ENCODE measurements around the gene EIF4G2.
"Not testable (repeated sequence)": the region's sequence is repeated elsewhere in the genome, so short reads cannot be mapped to it uniquely, and the experiment has no call there.

Gene EIF4G2

DNA sequence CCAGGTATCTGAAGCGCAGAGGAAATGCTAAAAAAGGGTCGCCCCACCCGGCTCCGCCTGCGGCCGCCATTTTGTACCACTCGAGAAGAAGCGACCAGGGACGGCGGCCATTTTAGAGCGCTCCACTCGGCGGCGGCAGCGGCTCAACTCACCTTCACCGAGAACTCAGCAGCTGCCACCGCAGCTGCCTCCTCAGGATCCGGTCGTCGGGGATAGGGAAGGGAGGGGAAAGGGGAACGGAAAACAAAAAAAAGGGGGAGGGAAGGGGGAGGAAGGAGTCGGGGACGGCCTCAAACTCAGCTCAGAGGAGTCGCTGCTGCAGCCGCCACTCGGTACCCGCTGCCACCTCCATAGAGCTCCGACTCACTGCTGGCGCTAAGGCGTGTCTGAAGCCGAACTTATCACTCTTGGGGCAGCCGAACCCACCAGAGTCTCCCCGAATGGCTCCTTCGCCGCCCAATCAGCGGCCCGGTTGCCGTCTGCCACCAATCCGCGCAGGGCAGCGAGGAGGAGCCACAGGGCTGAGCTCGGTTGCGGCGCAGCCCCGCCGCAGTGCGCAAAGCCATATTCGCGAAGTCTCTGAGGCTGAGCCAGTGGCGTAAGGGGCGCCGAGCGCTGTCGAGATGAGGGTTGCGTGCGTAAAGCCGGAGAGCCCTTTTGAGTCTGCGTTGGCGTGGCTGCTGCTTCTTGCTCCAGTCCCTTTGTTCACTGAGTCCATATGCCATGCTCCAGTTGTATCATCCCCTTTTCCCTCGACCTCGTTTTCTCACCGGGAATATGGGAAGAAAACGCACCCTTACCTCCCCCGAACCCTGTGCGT is at the start of gene EIF4G2:
TSS of gene EIF4G2 (minus strand) at position 374 of the 820 bp plus-strand sequence.
- peak; percentile 97 to 98 for DNase-seq (ENCODE audit: low read depth in 1 of 2, low spot score in 1 of 2)

DNA sequence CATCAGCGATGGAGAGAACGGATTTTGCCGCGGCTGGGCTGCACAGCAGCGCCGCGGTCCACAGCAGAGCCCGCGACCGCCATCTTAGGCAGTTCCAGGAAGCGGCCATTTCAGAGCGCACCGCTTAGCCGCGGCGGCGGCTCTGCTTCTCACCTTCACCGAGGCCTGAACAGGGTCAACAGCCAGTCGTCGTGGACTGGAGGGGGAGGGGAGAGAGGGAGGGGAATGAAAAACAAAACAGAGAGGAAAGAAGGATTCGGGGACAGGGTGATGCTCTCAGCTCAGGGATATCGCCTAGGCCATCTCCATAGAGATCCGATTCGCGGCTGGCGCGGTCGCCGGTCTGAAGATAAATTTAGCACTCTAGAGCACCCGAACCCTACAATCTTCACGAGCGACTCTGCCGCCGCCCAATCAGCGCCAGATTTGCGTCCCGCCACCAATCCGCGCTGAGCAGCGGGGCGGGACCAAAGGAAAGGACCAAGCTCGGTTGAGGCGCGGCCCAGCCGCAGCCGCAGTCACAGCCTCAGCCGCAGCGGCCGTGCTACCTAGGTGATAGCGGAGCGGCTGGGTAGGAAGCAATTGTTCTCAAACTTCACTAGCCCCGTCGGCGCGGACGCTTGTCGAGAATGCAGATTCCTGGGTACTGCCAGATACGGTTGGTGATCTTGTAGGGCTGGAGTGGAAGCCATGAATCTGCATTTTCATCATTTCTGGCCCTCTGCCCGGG is 49.1 kb upstream of the EIF4G2 start, which contains the start of gene ZBED5:
TSS of gene ZBED5 (minus strand) at position 345 of the 730 bp plus-strand sequence. CDS start 3,108 bp downstream, outside the sequence.
- DNase-seq (ENCODE audit: low read depth in 1 of 2, low spot score in 1 of 2), result peak; percentile 87 to 93

DNA sequence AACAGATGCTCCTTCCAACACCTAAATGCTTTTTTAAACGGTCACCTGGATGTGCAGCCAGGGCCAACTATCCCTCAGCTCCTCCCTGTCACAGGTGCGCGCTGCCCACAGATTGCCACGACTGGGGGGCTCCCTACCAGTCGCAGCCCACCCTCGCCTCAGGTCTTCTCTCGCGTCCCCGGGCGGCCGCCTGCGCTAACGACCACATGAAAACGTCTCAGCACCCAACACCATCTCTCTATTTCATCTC is 48.7 kb upstream of the EIF4G2 start:
- DNase-seq (ENCODE audit: low read depth in 1 of 2, low spot score in 1 of 2), result no peak

DNA sequence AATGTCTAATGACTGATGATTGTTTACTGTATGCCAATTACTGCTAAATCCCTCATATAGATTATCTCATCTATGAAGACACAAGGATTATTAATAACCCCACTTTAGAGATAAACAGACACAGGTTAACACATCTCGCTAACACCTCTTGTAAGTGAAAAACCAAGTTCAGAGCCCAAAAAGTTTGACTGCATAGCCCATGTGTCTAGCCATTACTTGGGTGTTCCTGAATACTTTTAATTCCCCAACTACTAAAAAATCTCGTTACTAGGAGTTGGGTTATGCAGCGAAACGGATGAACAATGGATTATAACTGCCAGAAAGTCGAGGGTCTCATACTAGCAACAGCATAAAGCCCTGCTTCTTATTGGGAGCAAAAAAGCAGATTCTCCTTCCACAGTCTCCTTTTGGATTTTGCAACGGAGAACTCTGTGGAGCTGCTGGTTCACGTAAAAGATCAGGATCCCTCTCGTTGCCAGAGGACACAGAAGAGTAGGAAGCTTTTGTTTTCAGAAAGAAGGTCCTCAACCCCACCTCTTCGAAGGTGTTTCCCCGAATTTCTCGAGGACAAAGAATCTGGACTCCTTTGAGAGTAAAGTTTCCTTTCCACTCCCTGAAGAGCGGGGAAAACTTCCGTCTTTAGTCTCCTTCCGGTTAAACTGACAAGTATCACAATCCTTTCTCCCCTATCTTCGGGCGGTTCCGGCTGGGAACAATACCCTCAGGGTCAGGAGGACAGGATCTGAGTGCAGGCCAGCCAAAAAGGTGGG is 48.1 kb upstream of the EIF4G2 start:
- DNase-seq (ENCODE audit: low read depth in 1 of 2, low spot score in 1 of 2), result peak in 1 of 2 donors; percentile 17

DNA sequence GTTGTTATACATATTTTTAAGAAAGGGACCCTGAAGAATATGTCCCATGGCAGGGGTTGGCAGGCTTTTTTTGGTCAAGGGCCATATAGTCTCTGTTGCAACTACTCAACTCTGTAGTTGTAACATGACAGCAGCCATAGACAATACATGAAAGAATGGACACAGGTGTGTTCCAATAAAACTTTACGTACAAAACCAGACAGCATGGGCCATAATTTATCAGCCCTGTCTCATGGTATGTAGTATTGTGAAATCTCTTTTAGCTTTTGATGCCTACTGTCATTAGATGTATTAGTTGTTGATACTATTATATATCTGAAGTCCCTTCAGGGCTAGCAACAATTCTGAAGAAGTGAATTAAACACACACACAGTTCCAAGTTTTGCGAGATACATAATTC is 46.6 kb upstream of the EIF4G2 start:
- DNase-seq (ENCODE audit: low read depth in 1 of 2, low spot score in 1 of 2), result no peak

DNA sequence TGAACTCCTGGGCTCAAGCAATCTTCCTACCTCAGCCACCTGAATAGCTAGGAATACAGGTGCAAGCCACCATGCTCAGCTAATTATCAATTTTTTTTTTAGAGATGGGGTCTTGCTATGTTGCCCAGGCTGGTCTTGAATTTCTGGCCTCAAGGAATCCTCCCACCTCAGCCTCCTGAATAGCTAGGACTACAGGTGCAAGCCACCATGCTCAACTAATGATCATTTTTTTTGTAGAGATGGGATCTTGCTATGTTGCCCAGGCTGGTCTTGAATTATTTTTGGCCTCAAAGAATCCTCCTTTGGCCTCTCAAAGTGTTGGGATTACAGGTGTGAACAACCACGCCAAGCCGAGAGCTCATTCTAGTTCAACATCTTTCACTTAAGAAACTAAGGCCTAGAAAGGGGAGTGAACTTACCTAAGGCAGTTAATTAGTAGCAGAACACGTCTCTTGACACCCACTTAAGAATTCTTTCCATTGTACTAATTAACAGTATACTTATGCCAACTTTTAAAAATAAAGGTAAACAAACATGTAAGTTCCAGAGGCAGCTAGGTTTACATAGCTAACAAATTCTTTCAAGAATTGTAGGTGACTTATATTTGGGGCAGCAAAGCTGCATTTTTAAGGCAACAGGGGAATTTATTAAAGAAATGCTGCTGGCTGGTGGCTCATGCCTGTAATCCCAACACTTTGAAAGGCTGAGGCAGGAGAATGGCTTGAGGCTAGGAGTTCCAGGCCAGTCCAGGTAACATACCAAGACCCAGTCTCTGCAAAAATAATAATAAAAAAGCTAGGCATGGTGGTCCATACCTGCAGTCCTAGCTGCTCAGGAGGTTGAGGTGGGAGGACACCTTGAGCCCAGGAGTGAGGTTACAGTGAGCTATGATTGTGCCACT is 39.5 kb upstream of the EIF4G2 start:
- no peak for DNase-seq (ENCODE audit: low read depth in 1 of 2, low spot score in 1 of 2)

DNA sequence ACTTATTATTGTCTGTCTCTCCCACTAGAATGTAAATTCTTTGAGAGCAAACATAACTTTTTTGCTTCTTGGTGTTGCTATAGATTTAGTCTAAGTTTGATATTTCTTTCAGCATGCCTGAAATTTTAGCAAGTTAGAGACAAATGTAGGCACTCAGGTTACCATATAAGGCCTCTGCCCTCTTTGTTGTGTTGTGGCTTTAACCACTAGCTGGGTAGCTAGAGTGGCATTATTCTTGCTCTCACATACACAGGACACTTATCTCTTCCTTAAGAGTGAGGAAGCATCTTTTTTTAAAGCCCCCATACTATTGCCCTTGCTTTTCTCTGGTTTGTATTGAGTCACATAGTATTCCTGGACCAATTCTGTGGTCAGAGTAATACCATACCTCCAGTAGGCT is 37.9 kb upstream of the EIF4G2 start:
- no peak for DNase-seq (ENCODE audit: low read depth in 1 of 2, low spot score in 1 of 2)

DNA sequence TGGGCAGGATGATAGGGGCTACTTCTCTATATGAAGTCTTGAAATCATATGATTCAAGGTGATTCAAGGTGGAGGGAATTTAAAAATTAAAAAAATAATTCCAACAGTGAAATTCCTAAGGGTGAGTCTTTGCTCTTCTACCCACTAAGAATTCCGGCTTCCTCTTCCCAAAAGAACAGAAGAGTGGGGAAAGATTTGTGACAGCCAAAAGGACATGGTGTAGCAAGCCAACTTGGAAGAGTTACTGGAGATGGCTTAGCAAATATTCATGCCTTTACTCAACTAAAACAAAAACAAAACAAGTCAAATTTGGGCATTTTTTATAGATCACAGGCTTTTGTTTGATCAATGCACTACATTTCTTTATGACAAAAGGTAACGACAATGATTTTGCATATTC is 36.9 kb upstream of the EIF4G2 start:
- no peak for DNase-seq (ENCODE audit: low read depth in 1 of 2, low spot score in 1 of 2)

DNA sequence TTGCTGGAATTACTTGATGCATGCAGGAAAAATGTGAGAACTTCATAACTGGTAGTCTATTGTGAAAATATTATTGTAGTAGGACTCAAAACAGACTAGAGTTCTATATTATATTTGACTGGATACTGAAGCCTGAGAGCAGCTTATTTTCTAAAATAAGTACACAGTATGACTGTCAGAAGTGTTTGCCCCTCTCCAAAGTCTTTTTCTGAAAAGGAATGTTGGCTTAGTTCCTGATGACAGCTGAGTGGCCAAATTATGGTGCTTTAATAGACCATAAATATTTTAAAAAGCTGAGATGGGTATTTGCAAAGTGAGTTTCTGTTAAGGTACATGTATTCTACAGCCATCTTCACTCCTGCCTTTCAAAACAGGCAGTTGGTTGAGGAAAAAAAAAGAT is 36.1 kb upstream of the EIF4G2 start:
- no peak for DNase-seq (ENCODE audit: low read depth in 1 of 2, low spot score in 1 of 2)

DNA sequence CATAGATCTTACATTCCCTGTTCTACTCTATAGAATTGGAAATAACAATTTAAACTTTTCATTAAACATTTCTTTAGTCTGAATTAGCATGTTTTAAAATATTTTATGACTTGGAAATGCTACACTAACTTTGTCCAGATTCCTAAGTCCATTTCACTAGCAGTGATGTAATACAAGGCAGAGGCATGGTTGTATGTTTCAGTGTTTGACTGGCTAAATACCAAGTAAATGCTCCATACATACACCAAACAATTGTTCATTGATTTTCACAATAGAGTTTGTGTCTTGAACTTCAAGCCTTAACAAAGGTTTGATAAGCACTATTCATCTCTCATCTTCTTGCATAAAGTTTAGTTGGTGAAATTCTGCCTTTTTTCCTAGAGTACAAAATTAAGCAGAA is 35.6 kb upstream of the EIF4G2 start:
- no peak for DNase-seq (ENCODE audit: low read depth in 1 of 2, low spot score in 1 of 2)

DNA sequence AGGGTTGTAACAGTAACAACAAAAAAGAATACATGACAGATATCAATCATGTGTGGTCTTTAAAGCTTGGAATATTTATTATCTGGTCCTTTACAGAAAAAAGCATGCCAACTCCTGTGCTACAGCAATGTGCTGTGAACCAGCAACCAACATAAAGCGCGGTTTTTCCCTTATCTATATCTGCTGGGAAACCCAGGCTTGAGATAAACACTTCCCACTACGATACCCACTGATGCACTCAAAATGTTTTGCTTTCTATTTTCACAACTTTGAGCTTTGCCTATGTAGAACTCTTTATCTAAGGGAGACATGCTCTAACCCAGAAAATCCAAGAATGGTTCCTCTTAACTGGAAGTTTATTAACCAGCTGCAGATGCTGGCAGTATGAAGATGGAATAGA is 30.2 kb upstream of the EIF4G2 start:
- DNase-seq (ENCODE audit: low read depth in 1 of 2, low spot score in 1 of 2), result no peak

DNA sequence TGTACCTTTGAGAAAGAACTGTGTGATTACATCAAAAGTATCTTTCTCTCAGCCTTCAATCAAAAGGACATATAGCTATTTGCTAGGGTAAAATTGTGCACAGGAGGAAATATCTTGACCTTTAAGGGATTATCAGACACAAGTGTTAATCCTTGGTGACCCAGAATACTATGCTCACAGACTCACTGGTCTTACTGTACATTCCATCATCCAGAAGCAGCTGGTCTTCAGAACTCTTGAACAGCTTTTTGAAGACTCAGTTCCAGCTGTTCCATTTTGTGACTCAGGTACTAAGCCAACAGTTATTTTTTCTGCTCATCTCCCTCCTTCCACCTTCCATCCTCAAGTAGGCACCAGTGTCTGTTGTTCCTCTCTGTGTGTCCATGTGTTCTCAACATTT is 29.4 kb upstream of the EIF4G2 start:
- DNase-seq (ENCODE audit: low read depth in 1 of 2, low spot score in 1 of 2), result no peak

DNA sequence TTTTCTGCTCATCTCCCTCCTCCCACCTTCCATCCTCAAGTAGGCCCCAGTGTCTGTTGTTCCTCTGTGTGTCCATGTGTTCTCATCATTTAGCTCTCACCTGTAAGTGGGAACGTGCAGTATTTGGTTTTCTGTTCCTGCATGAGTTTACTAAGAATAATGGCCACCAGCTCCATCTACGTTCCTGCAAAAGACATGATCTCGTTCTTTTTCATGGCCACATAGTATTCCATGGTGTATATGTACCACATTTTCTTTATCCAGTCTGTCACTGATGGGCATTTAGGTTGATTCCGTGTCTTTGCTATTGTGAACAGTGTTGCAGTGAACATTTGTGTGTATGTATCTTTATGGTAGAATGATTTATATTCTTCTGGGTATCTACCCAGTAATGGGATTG is 28.2 kb upstream of the EIF4G2 start:
- not testable (repeated sequence) for DNase-seq (ENCODE audit: low read depth in 1 of 2, low spot score in 1 of 2)

DNA sequence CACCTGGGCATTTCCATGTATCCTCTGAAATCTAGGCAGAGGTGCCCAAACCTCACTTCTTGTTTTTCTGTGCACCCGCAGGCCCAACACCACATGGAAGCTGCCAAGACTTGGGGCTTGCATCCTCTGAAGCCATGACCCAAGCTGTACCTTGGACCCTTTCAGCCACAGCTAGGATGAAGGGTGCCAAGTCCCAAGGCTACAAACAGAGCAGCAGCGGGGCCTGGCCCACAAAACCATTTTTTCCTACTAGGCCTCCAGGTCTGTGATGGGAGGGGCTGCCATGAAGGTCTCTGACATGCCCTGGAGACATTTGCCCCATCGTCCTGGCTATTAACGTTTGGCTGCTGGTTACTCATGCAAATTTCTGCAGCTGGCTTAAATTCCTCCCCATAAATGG is 20.4 kb upstream of the EIF4G2 start:
- DNase-seq (ENCODE audit: low read depth in 1 of 2, low spot score in 1 of 2), result no peak

DNA sequence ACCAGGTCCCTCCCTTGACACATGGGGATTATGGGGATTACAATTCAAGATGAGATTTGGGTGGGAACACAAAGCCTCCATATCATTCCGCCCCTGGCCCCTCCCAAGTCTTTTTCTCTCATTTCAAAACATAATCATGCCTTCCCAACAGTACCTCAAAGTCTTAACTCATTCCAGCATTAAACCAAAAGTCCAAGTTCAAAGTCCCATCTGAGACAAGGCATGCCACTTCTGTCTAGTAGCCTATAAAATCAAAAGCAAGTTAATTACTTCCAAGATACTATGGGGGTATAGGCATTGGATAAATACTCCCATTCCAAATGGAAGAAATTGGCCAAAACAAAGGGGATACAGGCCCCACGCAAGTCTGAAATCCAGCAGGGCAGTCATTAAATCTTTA is 19.7 kb upstream of the EIF4G2 start:
- DNase-seq (ENCODE audit: low read depth in 1 of 2, low spot score in 1 of 2), result no peak

DNA sequence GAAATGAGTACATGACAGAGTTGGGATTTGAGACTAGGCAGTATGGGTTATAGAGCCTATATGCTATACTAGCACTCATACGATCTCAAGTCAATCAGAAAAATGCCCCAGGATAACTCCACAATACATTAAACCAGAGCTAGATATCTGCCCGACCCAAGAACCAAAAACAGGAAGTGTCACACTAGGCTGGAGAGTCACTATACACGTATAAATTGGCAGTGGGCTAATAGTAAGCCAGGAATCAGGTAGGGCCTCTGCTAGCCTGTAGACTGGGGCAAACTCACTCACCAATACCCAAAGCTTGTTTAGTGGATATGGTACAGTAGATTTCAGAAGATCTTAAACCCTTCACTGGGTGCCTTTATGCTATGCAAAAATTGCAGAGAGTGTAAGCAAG is 16.2 kb upstream of the EIF4G2 start:
- DNase-seq (ENCODE audit: low read depth in 1 of 2, low spot score in 1 of 2), result no peak

DNA sequence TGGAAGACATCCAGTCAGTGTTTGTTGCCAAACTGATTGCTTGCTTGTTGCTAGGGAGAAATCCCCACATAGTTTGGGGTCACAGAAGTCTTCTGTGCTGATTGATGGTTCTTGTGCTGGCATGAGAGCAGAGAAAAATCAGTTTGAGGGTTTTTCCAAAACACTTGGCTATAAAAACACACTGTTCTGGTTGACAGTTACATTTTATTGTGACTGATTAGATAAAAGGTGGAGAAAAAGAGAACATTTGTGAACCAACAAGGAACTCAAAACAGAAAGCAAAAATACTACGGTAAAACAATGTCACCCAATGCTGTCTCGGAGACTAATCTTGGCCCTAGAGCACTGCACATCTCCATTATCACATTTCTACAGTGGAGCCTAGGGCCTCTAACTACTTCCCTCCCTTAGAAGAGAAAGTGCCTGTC is 14.4 kb upstream of the EIF4G2 start:
- no peak for DNase-seq (ENCODE audit: low read depth in 1 of 2, low spot score in 1 of 2)

DNA sequence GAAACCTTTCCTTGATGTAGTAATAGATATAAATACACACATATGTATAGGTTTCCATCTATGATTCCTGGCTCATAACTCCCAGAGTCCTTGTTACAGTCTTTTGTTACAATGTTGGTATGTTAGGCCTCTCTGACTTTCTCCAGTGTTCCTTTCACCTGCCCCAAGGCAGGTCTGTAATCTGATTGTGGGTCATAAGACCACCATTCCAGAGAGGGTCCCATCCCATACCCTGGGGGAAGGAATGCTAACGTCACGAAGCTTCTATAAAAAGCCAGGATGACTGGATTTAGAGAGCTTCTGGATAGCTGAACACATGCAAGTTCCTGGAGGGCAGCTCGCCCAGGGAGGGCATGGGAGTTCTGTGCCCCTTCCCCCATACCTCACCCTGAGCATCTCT is 13.8 kb upstream of the EIF4G2 start:
- not testable (repeated sequence) for DNase-seq (ENCODE audit: low read depth in 1 of 2, low spot score in 1 of 2)

DNA sequence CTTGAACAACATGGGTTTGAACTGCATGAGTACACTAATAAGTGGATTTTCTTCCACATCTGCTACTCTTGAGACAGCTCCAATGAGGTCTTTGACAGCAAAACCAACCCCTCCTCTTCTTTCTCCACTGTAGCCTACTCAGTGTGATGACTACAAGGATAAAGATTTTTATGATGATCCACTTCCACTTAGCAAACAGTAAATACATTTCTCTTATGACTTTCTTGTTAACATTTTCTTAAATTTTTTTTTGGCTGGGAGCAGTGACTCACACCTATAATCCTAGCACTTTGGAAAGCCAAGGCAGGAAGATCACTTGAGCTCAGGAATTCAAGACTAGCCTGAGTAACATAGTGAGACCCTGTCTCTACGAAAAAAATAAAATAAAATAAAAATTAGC is 9.9 kb upstream of the EIF4G2 start:
- DNase-seq (ENCODE audit: low read depth in 1 of 2, low spot score in 1 of 2), result no peak

DNA sequence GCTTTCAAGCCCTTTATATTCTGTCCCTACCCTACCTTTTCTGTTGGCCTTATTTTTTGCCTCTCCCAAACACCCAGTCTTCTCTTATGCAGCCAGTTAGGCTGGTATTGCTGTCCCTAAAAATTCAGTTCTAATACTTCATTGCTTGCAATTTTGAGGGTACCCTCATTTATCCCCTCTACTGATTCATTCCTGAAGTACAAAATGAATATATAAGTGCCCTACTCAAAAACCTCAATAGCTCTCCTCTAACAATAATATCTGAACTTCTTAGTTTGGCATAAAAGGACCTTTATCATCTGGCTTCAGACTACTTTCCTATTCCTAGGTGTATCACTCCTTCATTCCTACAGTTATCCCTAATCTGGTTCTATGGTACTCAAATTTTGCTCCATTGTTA is 5.2 kb upstream of the EIF4G2 start:
- DNase-seq (ENCODE audit: low read depth in 1 of 2, low spot score in 1 of 2), result no peak

Measured in activated CD4-positive, alpha-beta T cell treated with anti-CD3 and anti-CD28 coated beads, Interleukin-2, amount 50 U/mL, for 24 hours (primary cell).